Endothelial cell of umbilical vein (primary cell): ENCODE measurements around the gene GBE1. TPM values are rescaled to one million over a fixed set of nuclear protein-coding genes. Genes with fewer than 3 reads are reported as not detected.

Source experiments
- BruUV-seq: library from RNA; stranded (reverse); fragments of 400-500 nt; replicated peaks from 2 replicates; lab custom pipeline; 2021; lab: Mats Ljungman, UMichigan
- CTCF ChIA-PET: fragments of 300-600, 350-600 bp; sonication (Branson Sonifier 250); formaldehyde crosslinking; loops from one replicate; lab custom pipeline; 2021; ENCODE audit warnings: antibody characterized with exemption, inconsistent platforms; lab: Charles Lee
- POLR2A ChIA-PET: fragments of 300-600, 350-600 bp; sonication (Branson Sonifier 250); formaldehyde crosslinking; loops from one replicate; lab custom pipeline; 2021; ENCODE audit warnings: antibody characterized with exemption, inconsistent platforms; lab: Charles Lee
- DNase-seq: peaks from one replicate; pipeline ENCODE4 v3.0.0-alpha.2; 2011; ENCODE audit warnings: low read depth, low spot score
- FAIRE-seq: peaks from 2 replicates; lab custom pipeline; 2011; peaks lifted over from hg19 to GRCh38; lab: Jason Lieb, UNC
- H2AFZ ChIP-seq: 2 replicates; pipeline ENCODE4 v1.6.0; 2012; ENCODE audit warnings: low read depth, low read length, control low read depth, inconsistent platforms
- H3K27ac ChIP-seq: 2 replicates; pipeline ENCODE4 v1.5.1; 2011; ENCODE audit warnings: low read depth, mild to moderate bottlenecking, control low read depth, low read length, moderate library complexity; ENCODE audit not compliant: insufficient read depth
- H3K27me3 ChIP-seq, 2 experiments: 2 replicates each; pipeline versions ENCODE4 v1.6.0 to v1.6.1; 2011; ENCODE audit warnings: low read length in 2 of 2, mixed read lengths in 1 of 2; ENCODE audit not compliant: control insufficient read depth in 2 of 2, insufficient read depth in 2 of 2
- H3K36me3 ChIP-seq, 2 experiments: 2 replicates in 1 of 2; 3 replicates in 1 of 2; pipeline ENCODE4 v1.5.1; 2011; ENCODE audit warnings: low read length in 2 of 2, mild to moderate bottlenecking in 1 of 2, moderate library complexity in 1 of 2; ENCODE audit not compliant: control insufficient read depth in 2 of 2, insufficient read depth in 2 of 2; ENCODE audit errors: extremely low read depth in 1 of 2
- H3K4me1 ChIP-seq: 3 replicates; pipeline ENCODE4 v1.5.1; 2011; ENCODE audit warnings: mild to moderate bottlenecking, low read length; ENCODE audit not compliant: control insufficient read depth, insufficient read depth; ENCODE audit errors: extremely low read depth
- H3K4me2 ChIP-seq: 2 replicates; pipeline ENCODE4 v1.6.1; 2011; ENCODE audit warnings: low read length, control low read depth, mixed read lengths; ENCODE audit not compliant: insufficient read depth
- H3K4me3 ChIP-seq, 3 experiments: fragments of 200-600 bp in 1 of 3; sonication (generic), shearing (Covaris generic) in 1 of 3; replicated peaks in 1 of 3; 2 replicates each; pipeline ENCODE4 v1.5.1; 2011 to 2016; ENCODE audit warnings: control low read depth in 3 of 3, low read length in 3 of 3, mild to moderate bottlenecking in 2 of 3, inconsistent platforms in 1 of 3, low read depth in 1 of 3, moderate library complexity in 1 of 3; ENCODE audit not compliant: insufficient read depth in 1 of 3
- H3K79me2 ChIP-seq: 2 replicates; pipeline ENCODE4 v1.6.0; 2012; ENCODE audit warnings: low read length, inconsistent platforms; ENCODE audit not compliant: control insufficient read depth, insufficient read depth
- H3K9ac ChIP-seq: replicated peaks from 2 replicates; pipeline ENCODE3; 2011; ENCODE audit warnings: low read length, control low read depth; ENCODE audit not compliant: insufficient read depth; ENCODE audit errors: extremely low read depth
- H3K9me1 ChIP-seq: replicated peaks from 3 replicates; pipeline ENCODE4 v1.6.0; 2011; ENCODE audit warnings: mild to moderate bottlenecking, low read length; ENCODE audit not compliant: control insufficient read depth, insufficient read depth; ENCODE audit errors: extremely low read depth
- H3K9me3 ChIP-seq: replicated peaks from 2 replicates; pipeline ENCODE4 v1.5.1; 2012; ENCODE audit warnings: low read length, inconsistent platforms; ENCODE audit not compliant: control insufficient read depth, insufficient read depth
- H4K20me1 ChIP-seq: replicated peaks from 2 replicates; pipeline ENCODE3; 2011; ENCODE audit warnings: mild to moderate bottlenecking, low read length; ENCODE audit not compliant: control insufficient read depth, insufficient read depth; ENCODE audit errors: extremely low read depth
- CTCF ChIP-seq, 2 donors: IDR thresholded peaks; 1 replicate in 1 of 2; 2 replicates in 1 of 2; pipeline ENCODE4 v1.5.1; 2011; ENCODE audit warnings: low read length in 2 of 2, mild to moderate bottlenecking in 2 of 2, moderate library complexity in 2 of 2, control low read depth in 1 of 2, inconsistent platforms in 1 of 2, low read depth in 1 of 2; ENCODE audit not compliant: insufficient read depth in 1 of 2; ENCODE audit errors: extremely low read depth in 1 of 2
- EZH2 ChIP-seq: IDR thresholded peaks from 2 replicates; pipeline ENCODE4 v1.6.1; 2012; ENCODE audit warnings: borderline replicate concordance, low read depth, mild to moderate bottlenecking, moderate library complexity, low read length, inconsistent platforms; ENCODE audit not compliant: severe bottlenecking
- FOS ChIP-seq: IDR thresholded peaks from 2 replicates; pipeline ENCODE4 v1.6.1; 2011; ENCODE audit warnings: mild to moderate bottlenecking, low read length, moderate library complexity, borderline replicate concordance; ENCODE audit not compliant: insufficient read depth
- GATA2 ChIP-seq: IDR thresholded peaks from 2 replicates; pipeline ENCODE4 v1.7.0; 2011; ENCODE audit warnings: low read depth, mild to moderate bottlenecking, moderate library complexity, mixed read lengths, low read length; ENCODE audit not compliant: insufficient read length, insufficient read depth
- JUN ChIP-seq: IDR thresholded peaks from 2 replicates; pipeline ENCODE4 v1.6.1; 2011; ENCODE audit warnings: borderline replicate concordance, low read depth; ENCODE audit not compliant: insufficient read length, insufficient read depth
- MYC ChIP-seq: IDR thresholded peaks from one replicate; pipeline ENCODE4 v1.6.1; 2011; ENCODE audit warnings: mild to moderate bottlenecking, low read depth, low read length
- POLR2A ChIP-seq: IDR thresholded peaks from 2 replicates; pipeline ENCODE4 v1.6.1; 2012; ENCODE audit warnings: low read depth, mild to moderate bottlenecking, control low read depth, low read length
- POLR2AphosphoS5 ChIP-seq: IDR thresholded peaks from 2 replicates; pipeline ENCODE4 v1.6.1; 2012; ENCODE audit warnings: low read depth, mild to moderate bottlenecking, control low read depth, low read length, moderate library complexity; ENCODE audit not compliant: insufficient read depth
- dilution Hi-C: fragments of 300-500 bp; cut with MboI; formaldehyde crosslinking; loops from one replicate; pipeline ENCODE4 v1.15.0; 2019; ENCODE audit warnings: low sequenced_read_pairs; ENCODE audit not compliant: extremely low pct_ligation_motif_present
- intact Hi-C: fragments of 100-400 bp; cut with micrococcal nuclease; formaldehyde crosslinking; loops from one replicate; pipeline ENCODE4 v1.10.0; 2022
- polyA plus RNA-seq, 4 experiments: library from polyadenylated mRNA; depleted of rRNA in 3 of 4; stranded (reverse) in 3 of 4; unstranded in 1 of 4; fragments of >200 nt; gene quantifications; 2 replicates each; pipeline versions ENCODE4 v1.2.1 to v1.2.3, GENCODE V29; 2011 to 2012; ENCODE audit warnings: missing spikeins in 1 of 4
- total RNA-seq: library from RNA; stranded (reverse); gene quantifications from 2 replicates; pipeline ENCODE4 v1.2.3, GENCODE V29; 2021
- TF ChIP-seq, protein P1 (sequence below): IDR thresholded peaks from 2 replicates; pipeline ENCODE4 v1.6.1; 2011; ENCODE audit not compliant: insufficient read depth, insufficient read length

The GBE1 gene
- total and polyA plus RNA-seq, 2 donors (not counting 3 experiments of a cell fraction or from before 2014, with no cell fraction given), result 35.9 to 110 TPM

DNA sequence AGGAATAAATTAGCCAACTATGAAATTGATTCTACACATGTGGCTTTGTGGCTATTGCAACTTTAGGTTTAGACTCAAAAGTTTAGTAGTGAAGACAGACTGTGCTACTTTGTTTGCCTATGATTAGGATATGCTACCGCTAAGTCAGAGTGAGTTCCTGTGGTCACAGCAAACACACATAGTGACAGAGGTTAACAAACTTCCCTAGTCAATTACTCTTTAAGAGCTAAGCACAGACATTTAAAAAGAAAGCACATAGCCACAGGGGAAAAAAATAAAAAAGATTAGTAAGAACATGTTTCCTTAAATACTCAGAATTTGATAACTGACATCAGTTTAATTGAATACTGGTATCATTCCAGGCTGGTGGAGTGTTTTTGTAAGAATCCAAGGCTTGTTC, 207.1 kb downstream of the GBE1 start:
- TF ChIP-seq MYC (no peak), JUN (no peak), POLR2A (no peak), FOS (no peak), EZH2 (no peak), CTCF (IDR thresholded peaks at IDR 0.05; ENCODE audit: extremely low read depth in 1 of 2, insufficient read depth in 1 of 2, low read depth in 1 of 2, low read length in 2 of 2) (no peak), POLR2AphosphoS5 (no peak), GATA2 (no peak)
- TF ChIP-seq, protein P1, sequence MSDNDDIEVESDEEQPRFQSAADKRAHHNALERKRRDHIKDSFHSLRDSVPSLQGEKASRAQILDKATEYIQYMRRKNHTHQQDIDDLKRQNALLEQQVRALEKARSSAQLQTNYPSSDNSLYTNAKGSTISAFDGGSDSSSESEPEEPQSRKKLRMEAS, result no peak
- Histone ChIP-seq H3K4me2 (no peak overlapping the region), H3K9me1 (no peaks in the 10 kb centered on the region), H3K9me3 (no peaks in the 10 kb centered on the region), H3K9ac (no peak overlapping the region), H3K4me3 (no peak overlapping the region), H3K36me3 (peaks cover 0 to 3% of the 10 kb centered on the region in 2 experiments), H3K27me3 (no peaks in the 10 kb centered on the region), H3K27ac (no peak overlapping the region), H3K4me1 (no peaks in the 10 kb centered on the region), H3K79me2 (no peaks in the 10 kb centered on the region), H4K20me1 (no peaks in the 10 kb centered on the region), H2AFZ (no peak overlapping the region)
- POLR2A ChIA-PET, result no interaction called here
- no peak for FAIRE-seq
- no TSS peak for BruUV-seq
- dilution Hi-C loops, result no loop called here
- DNase-seq, result peak; percentile 5
- CTCF ChIA-PET, result no interaction called here
- intact Hi-C loops, result no loop called here
